Gastrocnemius medialis (tissue), 4 donors: Measurements from ENCODE around the gene GABBR2.

Source experiments
- CTCF ChIP-seq, 5 experiments: fragments of 450-650 bp in 3 of 5; fragments of 200-600 bp in 2 of 5; sonication (generic) in 2 of 5; IDR thresholded peaks in 4 of 5; conservative IDR thresholded peaks in 1 of 5; 1 replicate in 4 of 5; 2 replicates in 1 of 5; pipeline ENCODE4 v1.5.1; 2016 to 2019; ENCODE audit warnings: antibody characterized with exemption in 5 of 5, mild to moderate bottlenecking in 3 of 5, moderate library complexity in 3 of 5
- POLR2A ChIP-seq, 2 donors: fragments of 450-650 bp; IDR thresholded peaks; one replicate each; pipeline ENCODE4 v1.6.1; 2017; ENCODE audit warnings: antibody characterized with exemption in 2 of 2, mild to moderate bottlenecking in 2 of 2, moderate library complexity in 2 of 2

DNA sequence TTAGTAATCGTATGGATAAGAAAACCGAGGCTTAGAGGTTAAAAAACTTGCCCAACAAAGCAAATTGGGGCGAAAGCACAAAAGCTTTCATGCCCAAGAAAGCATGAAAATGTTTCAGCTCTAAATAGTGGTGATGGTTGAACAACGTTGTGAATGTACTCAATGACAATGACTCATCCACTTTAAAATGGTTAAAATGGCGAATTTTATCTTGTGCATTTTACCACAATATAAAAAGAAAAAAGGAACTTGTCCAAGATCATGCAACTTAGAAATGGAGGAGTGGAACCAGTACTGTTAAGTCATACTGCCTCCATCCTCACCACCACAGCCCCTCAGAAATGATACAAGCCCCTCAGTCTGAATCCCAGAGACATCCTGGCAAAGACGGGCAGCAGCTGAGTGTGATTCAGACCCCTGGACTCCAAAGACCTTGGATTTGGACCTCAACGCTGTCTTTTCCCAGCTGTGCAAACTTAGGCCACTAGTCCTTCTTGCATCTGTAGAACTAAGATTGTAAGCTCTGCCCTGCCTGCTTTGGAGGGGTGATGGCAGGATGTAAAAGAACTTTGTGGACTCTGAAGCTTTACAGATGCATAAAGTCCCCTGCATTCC lies 158.4 kb downstream of the GABBR2 start:
- no peak for TF ChIP-seq CTCF (IDR thresholded peaks at IDR 0.05 in 4 of 5, conservative IDR thresholded peaks at IDR 0.05 in 1 of 5)
- no peak for TF ChIP-seq POLR2A (IDR thresholded peaks at IDR 0.05)
